Hypothalamus (tissue), 51 donors: Measurements from ENCODE around the gene ALLC.
"Not testable (repeated sequence)": the region's sequence is repeated elsewhere in the genome, so short reads cannot be mapped to it uniquely, and the experiment has no call there.

Experiments used
- DNase-seq, 51 donors: peaks; one replicate each; lab custom pipeline; 2025; lab: John Stamatoyannopoulos, UW

Gene ALLC

GRCh38 chr2:3657881-3658280 lies at the start of gene ALLC:
TSS of gene ALLC (plus strand) at chr2:3658200. CDS start at chr2:3671158, 12,958 bp downstream.
- no peak for DNase-seq

- DNase-seq, result no peak
Measured at GRCh38 chr2:3608373-3609278, 49.4 kb upstream of the ALLC start.

GRCh38 chr2:3609279-3609673 lies 48.7 kb upstream of the ALLC start:
- not testable (repeated sequence) for DNase-seq

- no peak for DNase-seq
Measured at GRCh38 chr2:3610415-3610814, 47.6 kb upstream of the ALLC start.

GRCh38 chr2:3610881-3611505 lies 47.0 kb upstream of the ALLC start:
- DNase-seq, result no peak

GRCh38 chr2:3611589-3611988 lies 46.4 kb upstream of the ALLC start:
- DNase-seq, result no peak

GRCh38 chr2:3612639-3613523 lies 45.1 kb upstream of the ALLC start:
- DNase-seq, result no peak

GRCh38 chr2:3613524-3613905 lies 44.5 kb upstream of the ALLC start:
- no peak for DNase-seq

GRCh38 chr2:3614743-3615142 lies 43.3 kb upstream of the ALLC start:
- not testable (repeated sequence) for DNase-seq

GRCh38 chr2:3615541-3616200 lies 42.3 kb upstream of the ALLC start:
- DNase-seq, result not testable (repeated sequence)

- DNase-seq, result not testable (repeated sequence)
Measured at GRCh38 chr2:3616435-3617197, 41.4 kb upstream of the ALLC start.

GRCh38 chr2:3617198-3617890 lies 40.7 kb upstream of the ALLC start:
- DNase-seq, result no peak

- DNase-seq, result no peak
Measured at GRCh38 chr2:3618367-3618766, 39.6 kb upstream of the ALLC start.

GRCh38 chr2:3619033-3619432 lies 39.0 kb upstream of the ALLC start:
- no peak for DNase-seq

GRCh38 chr2:3619661-3620060 lies 38.3 kb upstream of the ALLC start:
- not testable (repeated sequence) for DNase-seq

GRCh38 chr2:3620834-3621233 lies 37.2 kb upstream of the ALLC start:
- no peak for DNase-seq

GRCh38 chr2:3622967-3623366 lies 35.0 kb upstream of the ALLC start:
- no peak for DNase-seq

GRCh38 chr2:3624059-3624794 lies 33.8 kb upstream of the ALLC start:
- DNase-seq, result no peak
